ENCODE data around the gene DZANK1. TPM values are rescaled to one million over a fixed set of nuclear protein-coding genes. Genes with fewer than 3 reads are reported as not detected.
"Not testable (repeated sequence)": the region's sequence is repeated elsewhere in the genome, so short reads cannot be mapped to it uniquely, and the experiment has no call there.

DZANK1 gene
- total RNA-seq, 3 donors from 2014 or later = 2.6 to 14.8 (median 6.9) TPM

DNA sequence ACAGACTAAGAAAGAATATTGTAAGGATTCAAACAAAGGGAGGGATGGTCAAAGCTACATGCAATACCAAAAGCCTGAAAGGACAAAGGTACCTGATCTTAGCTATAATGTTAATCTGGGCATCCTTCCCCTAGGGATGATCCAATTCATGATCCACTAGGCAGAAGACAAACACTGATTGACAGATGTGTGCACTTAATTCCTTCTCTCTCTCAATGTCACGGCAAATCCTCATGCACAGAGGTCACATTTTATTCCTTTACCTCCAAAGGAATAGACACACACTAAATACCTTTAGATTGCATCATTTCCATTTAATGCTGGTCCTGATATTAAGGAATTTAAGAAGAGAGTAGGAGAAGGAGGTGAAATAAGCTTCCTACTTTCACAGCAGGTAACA, 105.2 kb downstream of the DZANK1 start:
- Histone ChIP-seq H3K27me3 (no peaks in the 10 kb centered on the region), H3K4me3 (no peak overlapping the region), H3K27ac (no peak overlapping the region), H3K9me3 (no peaks in the 10 kb centered on the region), H3K4me1 (no peaks in the 10 kb centered on the region), H3K36me3 (no peaks in the 10 kb centered on the region)
- DNase-seq (ENCODE audit: low spot score in 2 of 2) = no peak
- intact Hi-C loops (cut with DNase I; ENCODE audit: low total_unique reads) = no loop called here
- TF ChIP-seq POLR2A (IDR thresholded peaks at IDR 0.05) = no peak
- no peak for TF ChIP-seq POLR2AphosphoS5 (IDR thresholded peaks at IDR 0.05)
- TF ChIP-seq CTCF (IDR thresholded peaks at IDR 0.05) = no peak

DNA sequence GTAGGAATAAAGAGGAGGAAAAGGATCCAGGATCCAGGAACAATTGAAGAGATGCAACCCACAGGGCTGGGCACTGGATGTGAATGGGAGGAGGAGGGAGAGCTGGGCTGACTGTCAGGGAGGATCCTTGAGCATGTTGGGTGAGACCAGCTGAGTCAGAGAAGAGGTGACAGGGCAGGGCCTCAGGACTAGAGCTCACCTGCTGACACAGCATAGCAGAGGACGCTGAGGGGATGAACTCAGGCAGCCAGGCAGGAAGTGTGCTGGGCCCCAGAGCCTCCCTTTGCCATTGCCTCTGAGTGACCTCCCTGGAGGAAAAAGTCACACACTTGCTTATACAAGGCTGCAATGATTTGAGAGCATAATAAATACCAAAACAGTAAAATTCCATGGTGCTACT, 106.2 kb downstream of the DZANK1 start:
- no peak for TF ChIP-seq POLR2AphosphoS5 (IDR thresholded peaks at IDR 0.05)
- no peak for TF ChIP-seq POLR2A (IDR thresholded peaks at IDR 0.05)
- TF ChIP-seq CTCF (IDR thresholded peaks at IDR 0.05) = no peak
- intact Hi-C loops (cut with DNase I; ENCODE audit: low total_unique reads) = no loop called here

DNA sequence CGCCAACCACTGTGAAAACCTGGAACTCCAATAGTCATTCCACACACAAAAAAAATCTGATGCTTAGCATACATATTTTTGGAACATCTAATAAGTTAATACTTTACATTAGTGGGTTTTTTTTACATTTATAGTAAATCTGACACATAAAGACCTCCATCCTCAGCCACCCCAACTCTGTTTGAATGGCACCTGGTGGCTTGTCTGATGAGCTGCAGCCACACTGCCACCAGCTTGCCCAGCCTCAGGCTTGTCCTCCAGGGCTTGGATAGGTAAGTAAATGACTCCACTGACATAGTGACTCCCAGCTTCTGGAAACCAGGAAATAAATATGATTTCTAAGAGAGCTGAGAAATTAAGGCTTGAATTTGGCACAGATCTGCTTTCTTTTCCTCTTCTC, 107.0 kb downstream of the DZANK1 start:
- DNase-seq (ENCODE audit: low spot score in 2 of 2) = no peak
- no peaks in the 10 kb centered on the region for H3K36me3 ChIP-seq
- intact Hi-C loops (cut with DNase I; ENCODE audit: low total_unique reads) = no loop called here
- no peaks in the 10 kb centered on the region for H3K9me3 ChIP-seq
- H3K27me3 ChIP-seq = no peaks in the 10 kb centered on the region
- H3K4me3 ChIP-seq = no peak overlapping the region
- no peak overlapping the region for H3K27ac ChIP-seq
- H3K4me1 ChIP-seq = no peaks in the 10 kb centered on the region
- TF ChIP-seq POLR2AphosphoS5 (IDR thresholded peaks at IDR 0.05) (no peak), CTCF (IDR thresholded peaks at IDR 0.05) (no peak), POLR2A (IDR thresholded peaks at IDR 0.05) (no peak)

More for the DNA sequence above, 106.2 kb downstream of the DZANK1 start:
- no peak for DNase-seq (ENCODE audit: low spot score in 2 of 2)
- no peaks in the 10 kb centered on the region for H3K27me3 ChIP-seq
- H3K9me3 ChIP-seq = no peaks in the 10 kb centered on the region
- no peak overlapping the region for H3K4me3 ChIP-seq
- H3K36me3 ChIP-seq = no peaks in the 10 kb centered on the region
- no peaks in the 10 kb centered on the region for H3K4me1 ChIP-seq
- no peak overlapping the region for H3K27ac ChIP-seq

DNA sequence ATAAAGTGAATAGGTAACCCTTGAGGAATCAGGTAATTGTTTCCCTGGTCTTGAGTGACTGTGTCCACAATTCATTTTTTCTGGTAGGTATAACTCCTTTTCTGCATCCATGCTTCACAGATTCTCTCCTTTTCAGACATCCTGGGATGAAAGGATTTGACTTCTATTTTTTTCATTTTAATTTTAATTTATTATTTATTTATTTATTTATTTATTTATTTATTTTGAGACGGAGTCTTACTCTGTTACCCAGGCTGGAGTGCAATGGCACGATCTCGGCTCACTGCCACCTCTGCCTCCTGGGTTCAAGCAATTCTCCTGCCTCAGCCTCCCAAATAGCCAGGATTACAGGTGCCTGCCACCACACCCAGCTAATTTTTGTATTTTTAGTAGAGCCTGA, 117.1 kb downstream of the DZANK1 start:
- H3K27me3 ChIP-seq; H3K36me3 ChIP-seq; H3K4me1 ChIP-seq; H3K4me3 ChIP-seq; H3K9me3 ChIP-seq; H3K27ac ChIP-seq; intact Hi-C loops (cut with DNase I; ENCODE audit: low total_unique reads); DNase-seq (ENCODE audit: low spot score in 2 of 2): not testable (repeated sequence)

Other genes with a start within 250 kb of the DZANK1 start
- gene ZNF133, start 178.5 kb downstream of the DZANK1 start, total RNA-seq = 10 to 100 TPM; 20.0 to 37.5 (median 33.1) TPM
- 10 to 100 TPM in 2 of 3 donors, 1 to 10 TPM in 1; 6.9 to 17.6 (median 10.1) TPM for gene POLR3F, start 360 bp upstream of the DZANK1 start, total RNA-seq
- 10 to 100 TPM; 16.3 to 24.4 (median 17.7) TPM for gene RBBP9, start 30.2 kb upstream of the DZANK1 start, total RNA-seq
- 10 to 100 TPM; 27.0 to 57.7 (median 52.8) TPM for gene SEC23B, start 40.9 kb upstream of the DZANK1 start, total RNA-seq
- 100 to 1,000 TPM; 126 to 150 (median 129) TPM for gene SMIM26, start 100.4 kb upstream of the DZANK1 start, total RNA-seq
- 10 to 100 TPM; 24.1 to 34.6 (median 26.2) TPM for gene DTD1, start 121.0 kb upstream of the DZANK1 start, total RNA-seq

All from breast epithelium (tissue), 4 donors.